ENCODE data around the gene CKB.

DNA sequence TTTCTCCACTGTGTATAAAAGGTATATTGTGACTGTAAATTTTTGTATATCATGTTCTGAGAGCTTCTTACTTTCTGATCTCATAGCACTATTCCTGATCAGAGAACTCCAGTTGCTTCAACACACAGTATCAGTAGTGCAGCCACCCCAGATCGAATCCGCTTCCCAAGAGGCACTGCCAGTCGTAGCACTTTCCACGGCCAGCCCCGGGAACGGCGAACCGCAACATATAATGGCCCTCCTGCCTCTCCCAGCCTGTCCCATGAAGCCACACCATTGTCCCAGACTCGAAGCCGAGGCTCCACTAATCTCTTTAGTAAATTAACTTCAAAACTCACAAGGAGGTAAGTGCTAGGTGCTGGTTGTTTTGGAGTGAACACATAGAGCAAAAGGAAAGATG lies 30.9 kb downstream of the CKB start:
- TF ChIP-seq, protein P1, sequence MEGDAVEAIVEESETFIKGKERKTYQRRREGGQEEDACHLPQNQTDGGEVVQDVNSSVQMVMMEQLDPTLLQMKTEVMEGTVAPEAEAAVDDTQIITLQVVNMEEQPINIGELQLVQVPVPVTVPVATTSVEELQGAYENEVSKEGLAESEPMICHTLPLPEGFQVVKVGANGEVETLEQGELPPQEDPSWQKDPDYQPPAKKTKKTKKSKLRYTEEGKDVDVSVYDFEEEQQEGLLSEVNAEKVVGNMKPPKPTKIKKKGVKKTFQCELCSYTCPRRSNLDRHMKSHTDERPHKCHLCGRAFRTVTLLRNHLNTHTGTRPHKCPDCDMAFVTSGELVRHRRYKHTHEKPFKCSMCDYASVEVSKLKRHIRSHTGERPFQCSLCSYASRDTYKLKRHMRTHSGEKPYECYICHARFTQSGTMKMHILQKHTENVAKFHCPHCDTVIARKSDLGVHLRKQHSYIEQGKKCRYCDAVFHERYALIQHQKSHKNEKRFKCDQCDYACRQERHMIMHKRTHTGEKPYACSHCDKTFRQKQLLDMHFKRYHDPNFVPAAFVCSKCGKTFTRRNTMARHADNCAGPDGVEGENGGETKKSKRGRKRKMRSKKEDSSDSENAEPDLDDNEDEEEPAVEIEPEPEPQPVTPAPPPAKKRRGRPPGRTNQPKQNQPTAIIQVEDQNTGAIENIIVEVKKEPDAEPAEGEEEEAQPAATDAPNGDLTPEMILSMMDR (IDR thresholded peaks at IDR 0.05; ENCODE audit: insufficient read depth, low read depth, low read length) = no peak
- TF ChIP-seq EZH2 (IDR thresholded peaks at IDR 0.05; ENCODE audit: insufficient read depth, low read length) = no peak

Measured in astrocyte (in vitro differentiated cells and primary cell).